GM13977 (cell line): ENCODE results near the gene ATP5MK.
"Not testable (repeated sequence)": the region's sequence is repeated elsewhere in the genome, so short reads cannot be mapped to it uniquely, and the experiment has no call there.

Experiments
- DNase-seq: peaks from one replicate; pipeline ENCODE4 v3.0.0; 2012; ENCODE audit warnings: low spot score
- in situ Hi-C: fragments of 300-500 bp; cut with MboI; formaldehyde crosslinking; loops from one replicate; pipeline ENCODE4 v1.12.0; 2022; ENCODE audit warnings: low sequenced_read_pairs, low pct_unique_long_range_greater_than_20kb, mixed read lengths, inconsistent platforms; ENCODE audit not compliant: unreplicated experiment
- TF ChIP-seq, protein P1 (sequence below): IDR thresholded peaks from 2 replicates; pipeline ENCODE4 v1.5.1; 2012; ENCODE audit warnings: mild to moderate bottlenecking, control low read depth; ENCODE audit not compliant: insufficient read depth; ENCODE audit errors: extremely low read depth, missing control alignments

ATP5MK gene

GRCh38 chr10:103428989-103429643 is 32.8 kb upstream of the ATP5MK start:
- in situ Hi-C loops, result no loop called here
- no peak for DNase-seq
- TF ChIP-seq, protein P1, sequence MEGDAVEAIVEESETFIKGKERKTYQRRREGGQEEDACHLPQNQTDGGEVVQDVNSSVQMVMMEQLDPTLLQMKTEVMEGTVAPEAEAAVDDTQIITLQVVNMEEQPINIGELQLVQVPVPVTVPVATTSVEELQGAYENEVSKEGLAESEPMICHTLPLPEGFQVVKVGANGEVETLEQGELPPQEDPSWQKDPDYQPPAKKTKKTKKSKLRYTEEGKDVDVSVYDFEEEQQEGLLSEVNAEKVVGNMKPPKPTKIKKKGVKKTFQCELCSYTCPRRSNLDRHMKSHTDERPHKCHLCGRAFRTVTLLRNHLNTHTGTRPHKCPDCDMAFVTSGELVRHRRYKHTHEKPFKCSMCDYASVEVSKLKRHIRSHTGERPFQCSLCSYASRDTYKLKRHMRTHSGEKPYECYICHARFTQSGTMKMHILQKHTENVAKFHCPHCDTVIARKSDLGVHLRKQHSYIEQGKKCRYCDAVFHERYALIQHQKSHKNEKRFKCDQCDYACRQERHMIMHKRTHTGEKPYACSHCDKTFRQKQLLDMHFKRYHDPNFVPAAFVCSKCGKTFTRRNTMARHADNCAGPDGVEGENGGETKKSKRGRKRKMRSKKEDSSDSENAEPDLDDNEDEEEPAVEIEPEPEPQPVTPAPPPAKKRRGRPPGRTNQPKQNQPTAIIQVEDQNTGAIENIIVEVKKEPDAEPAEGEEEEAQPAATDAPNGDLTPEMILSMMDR, result no peak

DNA sequence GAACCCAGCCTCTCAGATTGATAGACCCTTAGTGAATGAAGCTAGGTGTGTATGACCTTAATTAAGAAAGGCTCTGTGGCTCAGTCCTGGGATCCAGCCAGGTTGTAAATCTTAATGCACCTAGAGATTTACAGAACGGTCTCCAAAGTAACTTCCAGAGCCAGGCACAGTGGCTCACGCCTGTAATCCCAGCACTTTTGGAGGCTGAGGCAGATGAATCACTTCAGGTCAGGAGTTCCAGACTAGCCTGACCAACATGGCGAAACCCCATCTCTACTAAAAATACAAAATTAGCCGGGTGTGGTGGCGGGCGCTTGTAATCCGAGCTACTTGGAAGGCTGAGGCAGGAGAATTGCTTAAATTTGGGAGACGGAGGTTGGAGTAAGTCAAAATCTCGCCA is 31.6 kb upstream of the ATP5MK start:
- in situ Hi-C loops, result no loop called here
- TF ChIP-seq, protein P1, result no peak

GRCh38 chr10:103423748-103424147 is 27.5 kb upstream of the ATP5MK start:
- TF ChIP-seq, protein P1, result no peak
- in situ Hi-C loops, result no loop called here
- no peak for DNase-seq

More for the DNA sequence above, 31.6 kb upstream of the ATP5MK start:
- no peak for DNase-seq

DNA sequence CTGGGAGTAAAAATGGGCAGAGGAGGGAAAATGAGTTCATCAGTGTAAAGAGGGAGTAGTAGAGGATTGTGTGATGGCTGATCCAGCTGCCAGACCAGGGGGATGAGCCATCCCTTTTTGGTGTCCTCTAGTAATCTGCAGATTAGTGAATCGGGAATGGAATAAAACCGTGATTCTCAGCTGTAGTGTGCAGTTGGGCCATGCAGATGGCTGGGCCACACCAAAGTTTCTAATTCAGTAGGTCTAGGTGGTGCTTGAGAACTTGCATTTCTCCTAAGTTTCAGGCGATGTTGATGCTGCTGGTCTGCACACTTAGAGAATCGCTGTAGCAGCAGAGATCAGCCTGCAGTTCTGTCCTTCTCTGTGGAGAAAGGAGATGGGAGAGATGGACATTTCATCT is 22.8 kb upstream of the ATP5MK start:
- in situ Hi-C loops, result no loop called here
- TF ChIP-seq, protein P1, result no peak
- no peak for DNase-seq

DNA sequence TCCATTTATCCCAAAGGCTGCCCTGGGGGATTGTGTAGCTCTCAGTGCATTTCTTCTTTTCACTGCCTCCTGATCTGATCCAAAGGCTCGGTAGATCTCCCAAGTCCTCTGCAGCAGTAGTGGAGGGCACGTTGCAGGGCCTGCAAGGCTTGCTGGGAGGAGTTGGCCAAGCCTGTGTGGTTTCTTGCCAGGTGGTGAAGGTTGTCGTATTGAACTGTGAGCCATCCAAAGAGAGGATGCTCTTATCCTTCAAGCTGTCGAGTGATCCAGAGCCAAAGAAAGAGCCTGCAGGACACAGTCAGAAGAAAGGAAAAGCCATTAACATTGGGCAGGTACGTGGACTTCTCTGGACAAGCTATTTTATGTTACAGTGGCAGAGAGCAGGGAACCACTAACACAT is 21.3 kb upstream of the ATP5MK start:
- TF ChIP-seq, protein P1, result no peak
- DNase-seq, result no peak
- in situ Hi-C loops, result no loop called here

DNA sequence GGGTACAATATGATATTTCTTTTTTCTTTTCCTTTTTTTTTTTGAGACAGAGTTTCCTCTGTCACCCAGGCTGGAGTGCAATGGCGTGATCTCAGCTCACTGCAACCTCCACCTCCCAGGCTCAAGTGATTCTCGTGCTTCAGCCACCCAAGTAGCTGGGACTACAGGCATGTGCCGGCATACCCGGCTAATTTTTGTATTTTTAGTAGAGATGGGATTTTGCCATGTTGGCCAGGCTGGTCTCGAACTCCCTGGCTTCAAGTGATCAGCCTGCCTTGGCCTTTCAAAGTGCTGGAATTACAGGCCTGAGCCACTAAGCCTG is 20.8 kb upstream of the ATP5MK start:
- in situ Hi-C loops, DNase-seq: not testable (repeated sequence)

GRCh38 chr10:103416436-103417147 is 20.3 kb upstream of the ATP5MK start:
- TF ChIP-seq, protein P1, result peak; percentile 79
- in situ Hi-C loops, result no loop called here
- peak; percentile 59 for DNase-seq
